Putamen (tissue), 1 donor: ENCODE data around the gene ZNG1B.
"Not testable (repeated sequence)": the region's sequence is repeated elsewhere in the genome, so short reads cannot be mapped to it uniquely, and the experiment has no call there.

Experiments used
- DNase-seq: peaks from one replicate; pipeline ENCODE4 v3.0.0-alpha.2; 2016; ENCODE audit warnings: low spot score

ZNG1B gene

DNA sequence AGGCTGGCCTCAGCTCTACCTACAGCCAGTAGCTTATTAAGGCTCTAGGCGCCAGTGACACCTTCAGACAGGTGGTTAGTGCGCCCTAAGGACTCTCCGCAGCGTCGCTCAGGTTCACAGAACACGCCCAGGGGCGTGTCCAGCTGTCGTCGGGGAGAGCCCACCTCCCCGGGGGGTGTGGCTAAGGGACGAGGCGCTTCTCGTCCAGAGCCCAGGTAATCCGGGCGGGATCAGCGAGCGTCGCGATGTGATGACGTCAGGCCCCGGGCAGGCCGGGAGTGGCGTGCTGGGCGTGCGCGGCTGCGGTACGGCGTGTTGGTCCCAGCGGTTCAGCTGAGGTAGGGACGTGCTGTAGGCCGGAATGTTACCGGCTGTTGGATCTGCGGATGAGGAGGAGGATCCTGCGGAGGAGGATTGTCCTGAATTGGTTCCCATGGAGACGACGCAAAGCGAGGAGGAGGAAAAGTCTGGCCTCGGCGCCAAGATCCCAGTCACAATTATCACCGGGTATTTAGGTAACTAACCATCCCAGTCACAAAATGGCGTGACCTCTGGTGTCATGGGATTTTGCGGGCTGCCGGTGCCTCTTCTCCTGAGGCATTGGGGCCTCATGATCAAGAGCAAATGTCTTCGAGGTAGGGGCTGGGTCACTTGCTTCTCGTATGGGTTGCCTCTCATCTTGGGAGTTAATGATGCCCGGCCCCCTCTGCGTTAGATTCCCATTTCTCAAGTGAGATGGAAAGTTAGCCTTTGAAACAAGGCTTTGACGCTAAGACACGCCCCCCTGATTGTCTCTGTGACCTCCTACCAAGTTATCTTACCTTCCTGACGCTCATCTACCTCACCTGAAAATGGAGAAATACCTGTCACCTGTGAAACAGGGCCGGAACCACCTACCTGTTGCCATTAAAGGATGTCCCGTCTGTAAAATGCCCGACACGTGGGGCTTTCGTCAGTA is at the start of gene ZNG1B:
Gene ZNG1B (plus strand): TSS at position 184 of the 958 bp plus-strand sequence. CDS start 178 bp downstream, at position 362.
- not testable (repeated sequence) for DNase-seq

DNA sequence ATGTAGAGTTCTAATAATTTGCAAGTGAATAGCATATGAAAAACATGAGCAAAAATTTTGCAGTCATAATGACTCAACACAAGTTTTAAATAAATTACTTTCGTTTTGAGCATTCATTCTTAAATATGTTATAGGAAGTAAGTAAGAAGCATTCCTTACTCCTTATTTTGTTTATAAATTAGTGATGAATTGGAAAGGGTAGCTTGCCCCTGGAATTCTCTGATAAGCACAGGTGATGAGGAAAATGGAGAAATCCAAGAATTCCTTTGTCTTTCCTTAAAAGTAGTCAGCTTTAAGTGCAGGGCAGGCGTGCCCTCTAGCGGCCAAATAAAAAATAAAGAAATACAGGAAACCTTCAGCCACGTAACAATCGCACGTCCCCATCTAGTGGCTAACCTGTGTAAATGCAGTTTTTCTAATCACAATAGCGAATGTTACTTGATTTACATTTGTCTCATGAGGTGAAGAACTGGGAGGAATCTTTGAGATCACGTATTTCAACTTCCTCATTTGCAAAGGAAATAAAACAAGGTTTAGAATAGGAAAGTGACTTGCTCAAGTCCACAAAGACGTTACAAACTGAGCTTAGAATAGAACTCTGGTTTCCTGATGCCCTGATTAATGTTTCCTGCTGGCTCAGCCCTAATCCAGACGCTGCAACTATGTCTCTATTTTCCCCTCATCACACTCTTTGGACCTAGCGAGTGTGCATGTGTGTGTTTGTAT is 47.2 kb upstream of the ZNG1B start:
- peak; percentile 76 for DNase-seq

GRCh38 chr2:113391073-113391472 is 46.4 kb upstream of the ZNG1B start:
- DNase-seq, result no peak

GRCh38 chr2:113406114-113406513 is 31.4 kb upstream of the ZNG1B start:
- no peak for DNase-seq

DNA sequence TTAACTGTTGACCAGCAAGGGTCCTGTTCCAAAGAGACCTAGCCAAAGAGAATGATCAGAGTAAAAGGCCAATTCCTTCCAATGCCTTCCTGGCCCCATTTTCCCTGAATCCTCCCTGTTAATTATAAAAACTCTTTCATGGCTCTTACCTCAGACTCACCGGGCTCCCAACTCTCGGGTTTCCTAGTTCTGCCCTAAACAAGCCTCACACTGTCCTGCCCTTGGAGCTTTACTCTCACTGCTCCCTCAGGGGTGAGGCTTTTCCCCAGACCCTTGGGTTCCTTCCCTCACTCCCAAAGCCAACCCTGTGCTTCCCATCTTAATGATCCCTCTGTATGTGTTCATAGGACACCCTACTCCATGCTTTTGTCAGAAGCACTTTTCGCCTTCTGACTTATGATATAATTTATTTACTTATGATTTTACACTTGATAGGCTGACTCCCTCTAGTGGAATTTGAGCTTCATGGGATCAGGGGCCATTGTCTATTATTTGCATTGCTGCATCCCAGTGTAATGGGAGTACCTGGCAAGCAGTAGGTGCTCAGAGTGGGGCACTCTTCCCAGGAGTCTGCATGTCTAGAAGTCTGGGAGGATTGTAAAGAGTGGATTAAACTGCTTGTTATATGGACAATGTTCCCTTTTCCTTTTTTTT is 29.9 kb upstream of the ZNG1B start:
- no peak for DNase-seq

- not testable (repeated sequence) for DNase-seq
Measured at GRCh38 chr2:113411725-113412352, 25.7 kb upstream of the ZNG1B start.

GRCh38 chr2:113412774-113413173 is 24.7 kb upstream of the ZNG1B start:
- not testable (repeated sequence) for DNase-seq

- DNase-seq, result not testable (repeated sequence)
Measured at GRCh38 chr2:113431773-113432172, 5.7 kb upstream of the ZNG1B start.

DNA sequence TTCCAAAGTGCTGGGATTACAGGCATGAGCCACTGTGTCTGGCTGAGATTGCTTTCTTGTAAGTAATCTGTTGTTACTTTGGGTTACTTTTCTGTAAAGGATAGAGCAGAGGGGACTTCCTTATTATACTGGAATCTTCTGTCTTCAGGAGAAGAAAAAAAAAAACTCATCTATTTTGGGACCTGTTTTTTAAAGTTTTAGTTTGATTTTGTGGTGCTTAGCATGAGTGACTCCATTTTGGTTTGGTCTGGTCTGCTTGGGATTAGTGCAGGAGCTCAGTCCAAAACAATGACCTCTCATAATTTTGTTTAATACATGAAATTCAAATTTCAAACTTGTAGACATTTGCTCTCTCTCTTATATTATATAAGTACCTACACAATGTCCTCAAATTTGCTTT is 4.0 kb upstream of the ZNG1B start:
- not testable (repeated sequence) for DNase-seq

DNA sequence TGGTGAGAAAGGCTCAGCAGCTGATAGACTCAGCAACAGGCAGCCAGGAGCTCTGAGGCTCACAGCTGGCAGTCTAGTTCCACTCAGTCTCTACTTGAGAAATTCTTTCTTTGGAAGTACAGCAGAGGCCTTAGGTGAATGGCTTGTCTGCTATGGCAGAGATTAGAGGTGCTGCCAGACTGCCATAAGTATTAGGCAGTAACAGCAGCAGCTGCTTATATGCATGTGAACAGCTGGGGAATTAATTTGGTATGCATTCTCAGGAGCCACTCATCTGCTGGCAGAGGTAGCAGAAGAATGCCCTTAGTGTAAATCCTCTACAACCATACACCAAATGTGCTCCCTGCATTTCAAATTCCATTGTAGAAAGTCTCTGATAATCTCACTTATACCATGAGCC is 28.3 kb downstream of the ZNG1B start:
- not testable (repeated sequence) for DNase-seq

- not testable (repeated sequence) for DNase-seq
Measured at GRCh38 chr2:113476688-113477368, 39.3 kb downstream of the ZNG1B start.

GRCh38 chr2:113496527-113496926 is 59.0 kb downstream of the ZNG1B start:
- not testable (repeated sequence) for DNase-seq

DNA sequence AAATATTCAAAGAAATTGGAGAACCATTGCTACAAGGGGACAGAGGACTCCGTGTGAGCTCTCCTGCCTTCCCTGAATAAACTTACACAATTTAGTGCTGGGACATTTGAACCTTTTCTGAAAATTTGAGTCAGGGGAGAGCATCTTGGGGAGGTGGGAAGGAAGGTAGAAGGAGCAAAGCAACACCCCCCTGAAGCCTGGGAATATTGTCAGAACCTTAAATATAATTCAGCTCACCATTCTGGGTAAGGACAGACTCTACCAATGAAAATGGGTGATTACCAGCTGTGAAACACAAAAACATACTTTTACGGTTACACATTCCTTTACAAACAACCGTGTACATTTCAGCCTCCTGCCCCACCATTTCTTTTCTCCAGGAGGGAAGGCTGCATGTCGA is 60.9 kb downstream of the ZNG1B start, which contains the start of gene FOXD4L1:
Gene FOXD4L1 (plus strand): TSS at position 301 of the 400 bp plus-strand sequence. CDS start 592 bp downstream, outside the sequence.
- not testable (repeated sequence) for DNase-seq

- DNase-seq, result not testable (repeated sequence)
Measured at GRCh38 chr2:113499019-113499885, 61.8 kb downstream of the ZNG1B start.

- not testable (repeated sequence) for DNase-seq
Measured at GRCh38 chr2:113499886-113500722, 62.6 kb downstream of the ZNG1B start.

GRCh38 chr2:113500723-113501038 is 63.2 kb downstream of the ZNG1B start:
- not testable (repeated sequence) for DNase-seq

- not testable (repeated sequence) for DNase-seq
Measured at GRCh38 chr2:113502216-113503093, 65.0 kb downstream of the ZNG1B start.
